ENCODE results near the gene SIRT3.

SIRT3 gene

DNA sequence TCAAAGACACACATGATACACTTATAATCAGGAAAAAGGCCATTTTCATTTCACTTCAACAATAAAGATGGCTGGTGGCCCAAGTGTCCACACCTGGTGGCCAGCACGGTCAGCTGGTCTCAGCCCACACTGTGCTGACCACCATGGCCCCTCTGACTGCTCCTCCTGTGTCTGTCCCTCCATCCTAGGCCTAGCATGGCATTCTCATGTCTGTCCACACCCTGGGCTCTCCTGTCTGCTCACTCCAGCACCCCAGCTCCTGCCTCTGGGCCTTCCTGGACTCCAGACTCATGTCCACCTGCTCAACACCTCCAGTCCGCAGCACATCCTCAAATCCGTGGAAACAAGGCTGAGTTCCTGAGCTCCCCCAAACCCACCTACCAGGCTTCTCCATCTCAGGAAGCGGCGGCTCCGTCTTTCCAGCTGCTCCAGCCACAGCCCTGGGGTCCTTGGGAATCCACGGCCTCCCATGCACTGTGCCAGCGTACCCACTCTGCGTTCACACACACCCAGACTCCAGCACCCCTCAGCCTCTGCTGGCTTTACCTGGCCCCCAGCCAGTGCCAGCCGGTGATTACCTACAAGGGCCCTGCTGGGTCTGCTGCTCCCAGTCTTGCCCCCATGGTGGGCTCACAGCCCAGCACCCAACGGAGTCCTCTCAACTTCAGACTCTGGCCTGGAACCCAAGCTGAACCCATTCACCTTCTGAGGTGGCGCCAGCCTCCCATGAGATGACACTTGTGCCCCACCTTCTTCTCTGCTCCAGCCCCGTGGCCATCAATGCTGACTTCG is 13.9 kb downstream of the SIRT3 start:
- no peak for DNase-seq
- TF ChIP-seq POLR2A (IDR thresholded peaks at IDR 0.05; ENCODE audit: low read length) (no peak), GATA1 (IDR thresholded peaks at IDR 0.05; ENCODE audit: low read depth, low read length) (no peak)

- TF ChIP-seq POLR2A (IDR thresholded peaks at IDR 0.05; ENCODE audit: low read length) (no peak), GATA1 (IDR thresholded peaks at IDR 0.05; ENCODE audit: low read depth, low read length) (no peak)
Observed at GRCh38 chr11:221539-221938, 14.6 kb downstream of the SIRT3 start.

DNA sequence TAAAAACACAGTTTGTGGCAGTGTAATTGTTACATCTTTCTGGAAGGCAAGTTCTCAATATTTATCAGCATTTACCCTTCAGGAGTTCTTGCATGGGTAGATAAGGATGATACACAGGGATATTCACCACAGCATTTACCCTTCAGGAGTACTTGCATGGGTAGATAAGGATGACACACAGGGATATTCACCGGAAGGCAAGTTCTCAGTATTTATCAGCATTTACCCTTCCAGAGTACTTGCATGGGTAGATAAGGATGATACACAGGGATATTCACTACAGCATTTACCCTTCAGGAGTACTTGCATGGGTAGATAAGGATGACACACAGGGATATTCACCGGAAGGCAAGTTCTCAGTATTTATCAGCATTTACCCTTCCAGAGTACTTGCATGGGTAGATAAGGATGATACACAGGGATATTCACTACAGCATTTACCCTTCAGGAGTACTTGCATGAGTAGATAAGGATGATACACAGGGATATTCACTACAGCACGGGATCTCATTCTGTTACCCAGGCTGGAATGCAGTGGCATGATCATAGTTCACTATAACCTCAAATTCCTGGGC is 15.4 kb downstream of the SIRT3 start:
- peak; percentile 62 for TF ChIP-seq GATA1 (IDR thresholded peaks at IDR 0.05; ENCODE audit: low read depth, low read length)
- DNase-seq: peak; percentile 52 to 85

More at GRCh38 chr11:221539-221938, 14.6 kb downstream of the SIRT3 start:
- DNase-seq: no peak

- TF ChIP-seq GATA1 (IDR thresholded peaks at IDR 0.05; ENCODE audit: low read depth, low read length): no peak
- TF ChIP-seq POLR2A (IDR thresholded peaks at IDR 0.05; ENCODE audit: low read length): no peak
- DNase-seq: no peak
Observed at GRCh38 chr11:218815-219593, 17.1 kb downstream of the SIRT3 start.

GRCh38 chr11:217704-218103 is 18.4 kb downstream of the SIRT3 start:
- TF ChIP-seq POLR2A (IDR thresholded peaks at IDR 0.05; ENCODE audit: low read length) (no peak), GATA1 (IDR thresholded peaks at IDR 0.05; ENCODE audit: low read depth, low read length) (no peak)

GRCh38 chr11:216081-216974 is 19.8 kb downstream of the SIRT3 start:
- no peak for DNase-seq
- TF ChIP-seq GATA1 (IDR thresholded peaks at IDR 0.05; ENCODE audit: low read depth, low read length) (no peak), POLR2A (IDR thresholded peaks at IDR 0.05; ENCODE audit: low read length) (peak; percentile 32)

More at GRCh38 chr11:217704-218103, 18.4 kb downstream of the SIRT3 start:
- no peak for DNase-seq

DNA sequence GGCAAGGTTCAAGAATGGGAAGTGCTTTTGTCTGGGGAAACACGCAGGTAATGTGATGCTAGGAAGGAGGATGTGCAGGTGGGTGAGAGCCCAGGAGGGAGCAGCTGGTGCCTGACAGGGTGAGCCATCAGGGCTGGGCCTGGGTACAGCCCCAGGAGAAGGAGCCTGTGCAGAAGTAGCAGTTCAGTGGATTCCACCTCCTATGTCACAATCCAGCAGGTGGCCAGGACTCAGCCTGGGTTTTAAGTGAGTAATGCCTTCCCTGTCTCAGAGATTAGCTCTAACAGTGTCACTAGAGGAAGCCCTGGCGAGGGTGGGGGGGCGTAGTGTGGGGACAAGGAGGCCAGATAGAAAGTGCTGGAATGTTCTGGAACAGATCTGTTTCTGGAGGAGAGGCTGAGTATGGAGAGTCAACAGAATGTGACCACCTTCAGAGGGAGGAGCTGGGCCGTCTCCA is 20.5 kb downstream of the SIRT3 start:
- DNase-seq: no peak
- TF ChIP-seq POLR2A (IDR thresholded peaks at IDR 0.05; ENCODE audit: low read length) (no peak), GATA1 (IDR thresholded peaks at IDR 0.05; ENCODE audit: low read depth, low read length) (no peak)

- TF ChIP-seq POLR2A (IDR thresholded peaks at IDR 0.05; ENCODE audit: low read length) (no peak), GATA1 (IDR thresholded peaks at IDR 0.05; ENCODE audit: low read depth, low read length) (no peak)
- DNase-seq: no peak
Observed at GRCh38 chr11:214083-214482, 22.1 kb downstream of the SIRT3 start.

DNA sequence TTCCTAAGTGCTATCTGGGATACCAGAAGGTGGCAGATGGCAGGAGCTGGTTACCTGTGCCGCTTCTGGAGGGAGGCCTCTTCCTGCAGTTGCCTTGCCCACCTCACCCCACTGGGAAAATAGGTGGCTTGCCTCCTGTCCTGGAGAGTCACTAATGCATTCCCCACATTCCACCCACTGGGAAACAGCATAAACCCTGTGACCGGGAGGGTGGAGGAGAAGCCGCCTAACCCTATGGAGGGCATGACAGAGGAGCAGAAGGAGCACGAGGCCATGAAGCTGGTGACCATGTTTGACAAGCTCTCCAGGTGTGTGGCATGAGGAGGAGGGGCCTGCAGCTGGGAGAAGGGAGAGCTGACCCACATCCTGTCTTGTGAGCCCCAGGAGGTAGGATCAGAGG is 23.0 kb downstream of the SIRT3 start:
- TF ChIP-seq POLR2A (IDR thresholded peaks at IDR 0.05; ENCODE audit: low read length): no peak
- no peak for TF ChIP-seq GATA1 (IDR thresholded peaks at IDR 0.05; ENCODE audit: low read depth, low read length)
- DNase-seq: no peak

GRCh38 chr11:212150-213100 is 23.7 kb downstream of the SIRT3 start:
- TF ChIP-seq POLR2A (IDR thresholded peaks at IDR 0.05; ENCODE audit: low read length) (no peak), GATA1 (IDR thresholded peaks at IDR 0.05; ENCODE audit: low read depth, low read length) (no peak)
- no peak for DNase-seq

DNA sequence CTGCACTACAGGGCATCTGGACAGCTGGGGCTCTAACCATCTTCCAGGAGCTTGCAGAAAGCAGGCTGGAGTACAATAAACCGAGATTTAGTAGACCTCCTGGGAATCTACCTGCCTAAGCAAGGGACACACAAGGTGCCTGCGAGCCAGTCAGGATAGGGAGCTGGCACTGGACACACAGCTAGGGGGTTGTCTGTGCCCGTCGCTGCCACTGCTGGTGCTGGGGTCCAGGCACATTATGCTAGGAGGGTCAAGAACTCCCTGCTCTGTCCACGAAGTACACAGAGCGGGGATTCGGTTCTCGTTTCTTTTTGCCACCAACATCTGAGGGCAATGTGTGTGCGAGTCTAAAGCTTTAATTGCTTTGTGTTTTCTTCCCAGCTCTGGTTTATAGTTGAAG is 24.4 kb downstream of the SIRT3 start:
- no peak for TF ChIP-seq GATA1 (IDR thresholded peaks at IDR 0.05; ENCODE audit: low read depth, low read length)
- TF ChIP-seq POLR2A (IDR thresholded peaks at IDR 0.05; ENCODE audit: low read length): no peak
- DNase-seq: no peak

GRCh38 chr11:211295-211694 is 24.8 kb downstream of the SIRT3 start:
- TF ChIP-seq POLR2A (IDR thresholded peaks at IDR 0.05; ENCODE audit: low read length) (no peak), GATA1 (IDR thresholded peaks at IDR 0.05; ENCODE audit: low read depth, low read length) (no peak)
- no peak for DNase-seq

Measured in erythroblast (primary cell).